Activated naive CD4-positive, alpha-beta T cell (primary cell): ENCODE measurements around the gene EYA2.

ENCODE experiments used
- DNase-seq, 4 experiments: peaks; one replicate each; lab custom pipeline; 2025; lab: John Stamatoyannopoulos, UW

EYA2 gene

DNA sequence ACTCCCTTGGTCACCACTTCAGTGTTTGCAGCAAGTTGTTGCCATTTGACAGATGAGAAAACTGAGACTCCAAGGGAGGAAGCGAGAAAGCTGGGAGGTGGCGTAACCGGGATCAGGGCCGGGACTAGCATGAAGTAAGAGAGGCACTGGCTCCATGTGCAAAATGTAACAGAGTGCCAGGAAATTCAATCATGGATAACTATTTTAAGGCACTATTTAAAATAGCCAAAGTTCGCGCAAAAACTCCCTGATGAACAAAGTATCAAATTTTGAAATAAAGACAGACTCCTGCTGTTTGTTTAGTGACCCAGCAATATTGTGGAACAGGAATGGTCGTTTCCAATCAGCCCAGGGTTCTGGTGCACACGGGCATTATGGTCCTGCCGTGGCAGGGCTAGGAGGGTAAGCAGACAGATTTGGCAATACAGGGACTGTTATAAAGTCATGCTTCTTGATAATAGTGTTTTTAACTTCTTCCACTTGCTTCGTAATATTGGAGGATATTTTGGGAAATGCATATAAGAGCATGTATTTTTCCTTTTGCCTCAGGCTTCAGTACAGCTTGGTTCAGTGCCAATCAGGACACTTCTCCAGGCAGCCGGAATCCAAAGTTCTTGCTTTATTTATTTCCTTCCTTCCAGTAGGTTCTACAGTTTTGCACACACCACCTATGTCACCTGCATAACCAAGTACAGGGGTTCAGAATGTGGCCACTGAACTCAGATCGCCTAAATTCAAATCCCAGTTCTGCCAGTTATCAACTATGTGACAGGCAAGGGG lies 141.6 kb downstream of the EYA2 start:
- DNase-seq = no peak

DNA sequence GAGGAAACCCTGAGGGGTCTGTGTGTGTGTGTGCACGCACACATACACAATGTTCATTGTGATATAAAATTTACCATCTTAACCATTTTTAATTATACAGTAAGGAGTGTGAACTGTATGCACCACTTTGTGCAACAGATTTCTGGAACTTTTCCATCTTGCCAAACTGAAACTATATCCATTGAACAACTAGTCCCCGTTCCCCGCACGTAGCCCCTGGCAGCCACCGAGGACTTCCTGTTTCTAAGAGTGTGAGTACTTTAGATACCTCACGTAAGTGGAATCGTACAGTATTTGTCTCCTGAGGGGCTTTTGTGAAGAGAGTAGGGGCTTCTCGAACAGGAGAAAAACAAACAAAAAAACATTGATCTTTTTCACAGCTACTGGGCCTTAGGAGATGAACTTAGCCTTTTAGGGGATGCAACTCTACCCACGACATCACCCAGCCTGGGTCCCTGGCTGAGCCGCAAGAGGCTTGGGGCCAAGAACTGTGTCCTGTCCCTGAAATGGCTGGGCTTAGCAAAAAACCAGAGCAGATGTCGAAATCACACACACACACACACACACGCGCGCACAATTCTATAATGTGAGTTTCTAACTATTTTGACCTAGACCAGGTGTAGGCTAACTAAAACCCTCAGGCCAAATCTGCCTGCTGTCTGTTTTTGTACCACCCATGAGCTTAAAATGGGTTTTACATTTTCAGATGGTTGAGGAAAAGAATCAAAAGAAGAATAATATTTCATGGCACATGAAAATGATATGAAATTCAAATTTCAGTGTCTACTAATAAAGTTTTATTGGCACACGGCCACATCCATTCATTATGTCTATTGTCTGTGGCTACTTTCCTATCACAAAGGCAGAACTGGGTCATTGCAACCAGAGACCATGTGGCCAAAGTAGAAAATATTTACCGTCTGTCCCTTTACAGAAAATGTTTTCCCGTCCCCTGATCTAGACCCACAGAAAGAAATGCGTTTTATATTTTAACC lies 144.2 kb downstream of the EYA2 start:
- DNase-seq = no peak

DNA sequence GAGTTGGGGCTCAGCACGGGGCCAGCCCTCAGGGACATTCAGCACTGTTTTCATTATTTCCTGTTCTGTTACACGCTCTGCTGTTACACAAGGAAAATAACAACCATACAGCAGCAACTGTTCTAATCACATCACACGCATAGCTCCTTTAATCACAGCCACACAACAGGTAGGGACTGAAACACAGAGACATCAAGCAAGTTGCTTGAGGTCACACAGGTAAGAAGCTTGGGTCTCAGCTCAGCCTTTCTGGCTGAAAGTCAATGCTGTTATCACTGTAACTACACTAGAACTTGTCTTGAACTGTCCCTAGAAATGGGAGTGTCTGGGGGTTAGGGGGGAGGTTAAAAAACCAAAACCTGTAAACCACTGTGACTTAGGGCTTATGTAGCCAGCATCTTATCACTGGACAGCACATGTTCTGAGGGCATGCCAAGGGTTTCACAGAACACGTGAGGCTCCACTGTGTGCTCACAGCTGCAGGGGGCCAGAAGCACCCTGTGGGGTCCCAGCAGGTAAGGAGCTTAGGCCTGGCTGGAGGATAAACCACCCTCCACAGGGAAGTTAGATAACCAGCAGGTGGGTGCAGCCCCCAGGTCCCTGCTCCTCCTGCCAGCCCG lies 146.0 kb downstream of the EYA2 start:
- DNase-seq = no peak

DNA sequence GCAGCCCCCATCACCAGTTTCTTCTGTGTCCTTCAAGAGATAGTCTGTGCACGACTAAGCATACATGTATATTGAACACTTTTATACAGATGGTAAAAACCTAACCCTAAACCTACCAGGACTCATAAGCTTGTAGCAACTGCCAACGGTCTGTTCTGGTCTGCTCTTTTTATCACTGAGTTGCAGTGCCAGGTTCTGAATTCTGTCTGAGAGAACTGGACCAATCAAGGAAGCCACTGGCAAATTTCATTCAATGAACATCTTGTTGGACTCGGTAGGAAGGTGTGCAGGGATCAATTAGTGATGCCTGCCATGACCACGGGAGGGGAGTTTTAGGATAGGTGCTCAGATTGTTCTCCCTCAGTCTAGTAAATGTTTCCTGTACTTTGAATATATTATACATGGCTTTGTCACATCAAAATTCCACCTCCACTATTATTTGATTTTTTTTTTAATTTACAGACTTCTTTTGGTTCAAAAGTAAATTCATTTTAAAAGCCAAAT lies 146.8 kb downstream of the EYA2 start:
- DNase-seq = no peak

DNA sequence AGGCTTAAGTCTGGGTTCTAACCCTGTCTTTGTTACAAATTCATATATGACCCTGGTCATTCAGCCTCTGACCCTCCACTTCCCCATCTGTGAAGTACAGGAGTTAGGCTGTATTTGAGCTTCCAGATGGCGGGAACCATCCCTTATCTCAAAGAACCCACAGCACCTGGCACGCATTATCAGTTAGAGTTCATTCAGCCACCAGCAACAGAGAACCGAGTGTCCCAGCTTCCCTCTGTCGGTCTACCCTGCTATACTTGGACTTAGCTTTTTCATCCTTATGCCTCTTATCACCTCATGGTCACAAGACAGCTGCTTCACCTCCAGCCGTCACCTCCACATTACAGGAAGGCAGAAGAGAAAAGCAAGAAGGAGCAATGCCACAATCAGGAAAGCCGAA lies 147.8 kb downstream of the EYA2 start:
- DNase-seq = no peak

DNA sequence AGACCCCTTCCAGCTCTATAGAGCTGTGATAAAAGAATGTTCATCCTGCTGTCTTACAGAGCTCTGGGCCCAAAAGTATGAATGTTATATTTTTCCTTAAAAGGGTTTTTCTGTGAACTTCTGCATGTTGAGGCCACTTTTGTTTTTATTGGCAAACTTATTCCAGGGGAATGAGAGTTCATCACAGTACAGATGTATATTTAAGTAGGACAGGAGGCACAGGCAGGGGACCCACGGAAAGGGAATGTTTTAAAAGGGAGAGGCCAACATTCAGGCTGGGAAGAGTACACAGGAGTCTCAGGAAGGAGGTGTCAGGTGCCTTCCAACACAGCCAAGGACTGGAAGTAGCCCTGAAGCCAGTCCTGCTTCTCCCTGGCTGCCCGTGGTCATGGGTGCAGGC lies 148.4 kb downstream of the EYA2 start:
- no peak for DNase-seq

DNA sequence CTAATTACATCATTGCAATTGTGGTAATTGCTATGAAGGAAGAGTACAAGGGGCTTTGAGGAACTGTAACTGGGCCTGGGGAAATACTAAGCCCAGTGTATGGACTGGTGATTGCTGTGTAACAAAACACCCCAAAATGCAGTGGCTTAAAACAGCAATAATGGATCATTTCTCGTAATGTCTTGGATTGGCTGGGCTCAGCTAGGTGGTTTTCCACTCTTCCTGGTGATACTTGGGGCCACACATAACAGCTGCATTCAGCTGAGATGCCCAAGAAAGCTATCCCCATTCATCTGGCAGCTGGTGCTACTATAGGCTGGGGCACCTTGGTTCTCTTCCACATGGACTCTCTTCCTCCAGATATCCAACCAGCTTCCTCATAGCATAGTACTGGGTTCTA lies 150.3 kb downstream of the EYA2 start:
- DNase-seq = no peak

DNA sequence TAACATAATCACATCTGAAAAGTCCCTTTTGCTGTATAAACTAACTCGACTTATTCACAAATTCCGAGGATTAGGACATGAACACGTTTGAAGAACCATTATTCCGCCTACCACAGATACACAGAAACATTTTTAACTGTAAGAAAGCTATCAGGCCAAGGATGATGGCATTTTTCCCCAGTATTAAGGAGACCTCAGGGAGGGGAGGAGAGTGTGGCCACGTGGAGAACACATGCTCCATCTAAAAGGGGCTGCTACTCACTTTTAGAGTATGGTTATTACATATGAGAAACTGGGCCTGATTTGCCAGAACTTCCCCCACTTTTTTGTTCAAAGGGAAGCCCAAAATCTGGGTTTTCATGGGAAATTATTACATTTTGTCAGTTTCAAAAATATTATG lies 153.4 kb downstream of the EYA2 start:
- no peak for DNase-seq

DNA sequence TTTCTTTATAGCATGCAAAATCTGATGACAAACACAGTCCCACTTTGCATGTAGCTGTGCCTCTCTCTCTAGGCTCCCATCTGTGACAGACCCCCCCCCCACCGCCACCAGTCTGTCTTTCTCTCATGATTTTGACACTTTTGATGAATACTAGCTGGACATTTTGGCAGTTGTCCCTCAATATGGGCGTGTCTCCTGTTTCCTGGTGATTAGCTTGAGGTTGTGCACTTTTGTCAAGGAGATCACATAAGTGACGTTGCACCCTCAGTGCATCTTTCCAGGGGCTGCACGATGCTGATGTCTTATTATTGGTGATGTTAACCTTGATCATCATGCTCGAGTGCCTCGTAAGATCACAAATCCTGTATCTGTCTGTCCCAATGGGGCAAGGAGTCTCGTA lies 155.1 kb downstream of the EYA2 start:
- no peak for DNase-seq

DNA sequence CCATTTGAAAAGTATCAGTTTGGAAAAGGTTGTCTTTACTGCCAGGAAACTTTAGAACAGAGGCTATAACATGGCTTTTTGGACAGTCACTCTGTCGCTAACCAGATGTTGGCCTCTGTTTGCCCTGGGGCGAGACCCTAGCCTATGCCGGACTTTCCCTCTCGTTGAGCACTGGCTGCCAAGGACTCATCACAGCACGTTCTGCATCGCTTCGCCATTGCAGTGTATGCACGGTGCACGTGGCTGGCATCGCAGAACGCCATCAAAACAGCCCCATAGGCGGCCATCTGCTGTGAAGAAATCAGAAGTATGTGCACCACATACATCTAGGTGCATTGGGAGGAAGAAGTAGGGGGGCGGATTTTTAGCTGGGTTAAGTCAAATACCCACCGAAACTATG lies 156.4 kb downstream of the EYA2 start:
- no peak for DNase-seq

DNA sequence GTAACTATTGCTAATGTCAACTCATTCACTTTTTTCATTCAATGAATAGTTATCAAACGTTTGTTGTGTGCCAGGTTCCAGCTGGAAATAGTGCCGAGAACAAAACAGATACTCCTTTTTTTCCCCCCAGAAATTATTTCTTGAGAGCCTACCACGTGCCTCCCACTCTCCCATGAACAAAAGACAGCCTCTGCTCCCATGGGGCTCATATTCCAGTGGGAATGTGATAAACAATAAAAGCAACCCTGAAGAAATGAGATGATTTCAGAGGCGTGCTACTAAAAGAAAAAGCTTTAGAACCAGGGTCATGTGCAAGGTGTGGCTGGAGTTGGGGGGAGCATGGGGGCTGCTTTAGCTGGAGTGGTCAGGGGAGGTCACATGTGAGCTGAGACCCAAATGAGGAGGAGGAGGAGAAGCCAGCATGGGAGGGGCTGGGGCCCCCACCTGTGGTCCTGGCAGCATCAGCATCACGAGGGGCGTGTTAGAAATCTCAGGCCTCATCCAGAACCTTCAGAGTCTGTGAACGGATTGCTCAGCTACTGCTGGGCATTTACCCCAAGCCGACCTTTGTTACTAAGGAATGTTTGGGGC lies 157.4 kb downstream of the EYA2 start:
- DNase-seq = no peak

DNA sequence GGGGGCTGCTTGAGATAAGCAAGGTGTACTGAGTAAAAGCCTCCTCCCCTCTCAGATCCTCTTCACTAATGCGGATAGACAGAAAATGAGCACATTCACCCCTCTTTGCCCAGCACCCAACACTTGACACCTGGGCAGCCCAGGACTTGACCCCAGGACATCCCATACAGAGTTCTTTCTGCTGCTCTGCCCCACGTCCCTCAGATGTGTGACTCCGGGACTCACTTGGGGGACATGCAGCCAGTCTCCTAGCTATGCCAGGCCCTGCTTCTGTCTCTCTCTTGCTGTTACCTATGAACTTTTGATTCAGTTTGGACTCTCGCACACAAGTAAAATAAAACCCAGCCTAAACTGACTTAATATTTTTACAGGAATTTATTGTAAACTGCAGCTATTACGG lies 159.9 kb downstream of the EYA2 start:
- DNase-seq = no peak

DNA sequence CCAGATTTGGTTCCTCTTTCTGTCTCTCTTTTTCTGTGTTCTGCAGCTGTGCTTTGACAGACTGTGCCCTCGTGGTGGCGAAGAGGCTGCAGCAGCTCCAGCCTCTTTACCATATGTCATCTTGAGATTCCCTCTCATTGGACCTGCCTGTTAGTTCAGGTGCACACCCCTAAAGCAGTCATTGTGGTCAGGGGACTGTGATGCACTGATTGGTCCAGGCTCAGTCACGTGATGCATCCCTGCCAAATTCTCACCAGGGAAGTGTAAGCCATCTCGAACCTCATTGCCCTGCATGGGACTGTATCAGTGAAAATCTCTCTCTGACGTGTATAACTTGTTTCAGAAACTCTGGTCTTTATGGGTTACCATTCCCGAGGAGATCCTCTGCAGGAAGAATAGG lies 160.3 kb downstream of the EYA2 start:
- DNase-seq = no peak

DNA sequence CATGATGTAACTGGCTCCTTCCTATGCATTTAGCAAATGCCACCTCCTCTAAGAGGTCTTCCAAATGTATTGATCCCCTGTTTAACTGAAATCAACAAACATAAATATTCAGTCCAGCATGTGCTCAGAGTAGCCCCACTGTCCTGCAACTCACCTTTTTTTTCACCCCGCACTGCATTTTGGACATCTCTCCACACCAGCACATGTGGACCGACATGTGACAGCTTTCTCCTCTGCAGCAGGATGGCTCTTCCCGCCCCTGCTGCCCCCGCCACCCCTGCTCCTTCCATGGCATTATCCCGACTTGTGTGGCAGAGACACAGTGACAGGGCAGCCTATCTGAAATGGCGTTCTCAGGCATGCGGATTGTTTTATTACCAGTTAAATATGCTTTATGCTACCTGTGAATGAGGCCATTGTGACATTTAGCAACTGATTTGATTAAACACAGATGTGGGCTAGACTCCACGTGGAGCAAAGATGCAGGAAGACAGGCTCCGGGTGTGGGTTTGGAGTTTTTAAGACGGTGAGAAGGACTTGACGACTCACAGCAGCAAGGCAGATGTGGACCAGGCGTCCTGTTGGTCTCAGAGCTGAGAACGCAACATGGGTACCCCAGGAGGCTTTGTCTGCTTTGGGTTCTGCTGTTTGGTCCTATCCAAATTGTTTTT lies 161.2 kb downstream of the EYA2 start:
- DNase-seq = no peak

DNA sequence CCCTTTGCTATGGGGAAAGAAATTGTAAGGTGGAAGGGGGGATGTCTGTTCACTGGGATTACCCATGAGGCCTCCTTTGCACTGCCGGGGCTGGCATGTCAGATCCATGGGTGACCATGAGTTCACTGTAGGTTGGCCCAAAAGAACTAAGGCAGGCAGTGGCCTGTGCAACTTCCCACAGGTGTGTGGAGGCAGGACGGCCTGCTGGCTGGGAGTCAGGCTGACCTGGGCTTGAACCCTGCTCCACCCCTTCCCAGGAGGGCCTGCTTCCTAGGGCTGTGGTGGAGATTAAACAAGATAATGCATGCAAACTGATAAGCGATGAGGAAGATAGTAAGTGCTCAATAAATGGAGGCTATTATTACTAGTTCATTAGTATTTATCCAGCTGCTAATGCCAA lies 163.0 kb downstream of the EYA2 start:
- no peak for DNase-seq

DNA sequence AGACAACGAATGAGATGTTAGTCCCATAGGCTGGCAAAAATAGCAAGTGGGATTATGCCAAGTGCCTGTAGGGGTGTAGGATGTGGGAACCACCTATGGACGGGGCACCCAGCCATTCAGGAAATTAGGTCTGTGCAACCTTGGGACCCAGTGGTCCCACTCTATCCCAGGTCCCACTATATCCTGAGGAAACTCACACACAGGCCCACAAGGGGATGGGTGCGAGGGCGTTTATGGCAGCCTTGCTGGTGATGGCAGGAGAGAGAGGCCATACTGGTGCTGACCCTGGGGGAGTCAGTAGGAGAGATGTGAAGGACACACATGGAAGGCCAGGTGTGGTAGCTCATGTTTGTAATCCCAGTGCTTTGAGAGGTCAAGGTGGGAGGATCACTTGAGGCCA lies 163.6 kb downstream of the EYA2 start:
- no peak for DNase-seq

DNA sequence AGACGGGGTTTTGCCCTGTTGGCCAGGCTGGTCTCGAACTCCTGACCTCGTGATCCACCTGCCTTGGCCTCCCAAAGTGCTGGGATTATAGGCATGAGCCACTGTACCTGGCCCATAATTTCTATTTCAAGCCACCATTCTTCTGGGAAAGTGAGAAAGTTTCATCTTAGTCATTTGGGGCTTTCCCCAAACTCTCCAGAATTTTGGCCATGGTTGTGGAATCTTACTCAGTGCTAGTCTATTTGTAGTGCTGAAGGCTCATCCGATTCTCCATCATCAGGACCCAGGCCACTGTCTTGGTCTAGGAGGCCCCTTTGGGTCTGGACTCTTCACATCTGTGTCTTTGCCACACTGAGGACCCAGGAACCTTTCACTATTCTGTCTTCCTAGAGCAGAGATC lies 164.9 kb downstream of the EYA2 start:
- no peak for DNase-seq

DNA sequence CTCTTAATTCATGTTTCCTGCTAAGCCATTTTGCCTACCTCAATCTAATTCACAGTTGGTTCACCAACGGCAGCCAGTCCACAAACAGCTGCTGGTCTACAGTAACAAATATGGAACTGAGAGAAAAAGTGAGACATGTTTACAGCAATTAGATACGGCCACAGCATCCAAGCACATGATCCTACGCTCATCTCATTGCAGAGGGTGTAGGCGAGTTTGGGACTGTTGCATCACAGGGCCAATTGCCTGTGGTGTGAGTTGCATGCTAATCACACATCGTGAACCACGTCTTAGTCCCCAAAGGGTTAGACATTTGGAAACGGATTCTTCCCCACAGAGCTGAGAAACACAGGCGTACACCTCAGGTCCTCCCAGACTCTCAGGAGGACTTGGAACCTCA lies 166.9 kb downstream of the EYA2 start:
- no peak for DNase-seq

DNA sequence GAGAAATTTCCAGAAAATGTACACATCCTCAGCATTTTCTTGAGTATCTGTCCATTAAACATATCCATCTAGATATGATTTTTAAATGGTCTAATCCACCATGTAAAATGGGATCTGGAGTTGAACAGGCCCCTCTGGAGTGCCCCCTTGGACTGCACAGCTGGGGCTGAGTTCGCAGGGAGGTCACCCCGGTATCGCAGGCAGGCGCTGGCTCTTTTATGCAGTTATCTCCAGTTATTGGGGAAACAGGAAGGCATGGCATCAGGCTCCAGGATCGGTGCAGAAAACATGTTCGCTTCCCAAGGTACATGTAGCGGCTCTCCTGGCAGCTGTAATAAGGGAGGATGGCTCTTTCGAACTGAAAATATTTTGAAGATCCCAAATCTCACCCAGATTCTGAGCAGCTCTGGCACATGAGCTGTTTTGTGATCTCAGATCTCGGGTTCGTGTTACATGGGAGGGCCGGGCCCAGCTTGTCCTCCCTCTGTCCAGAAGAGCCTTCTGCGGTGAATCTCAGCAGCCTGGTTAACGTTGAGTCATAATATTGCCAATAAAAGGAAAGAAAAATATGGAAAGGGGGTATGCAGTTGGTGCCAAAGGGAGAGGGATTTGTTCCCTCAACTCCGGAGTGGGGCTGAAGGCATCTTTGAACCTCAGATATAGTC lies 167.7 kb downstream of the EYA2 start:
- DNase-seq = no peak

DNA sequence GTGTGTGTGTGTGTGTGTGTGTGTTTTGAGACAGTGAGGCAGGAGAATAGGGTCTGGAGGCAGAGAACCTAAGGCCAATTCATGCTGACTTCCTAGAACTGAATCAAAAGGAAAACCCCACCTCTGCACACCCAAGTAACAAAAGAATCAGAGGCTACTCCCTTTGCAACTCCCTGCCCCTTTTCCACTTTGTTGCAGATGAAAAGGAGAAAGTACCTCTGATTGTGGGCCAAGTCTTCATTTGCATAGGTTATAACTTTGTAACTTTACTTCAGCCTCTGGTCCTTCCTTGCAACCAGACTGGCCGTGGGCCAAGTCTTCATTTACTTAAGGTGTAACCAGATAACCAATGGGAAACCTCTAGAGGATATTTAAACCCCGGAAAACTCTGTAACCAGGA lies 168.8 kb downstream of the EYA2 start:
- no peak for DNase-seq

DNA sequence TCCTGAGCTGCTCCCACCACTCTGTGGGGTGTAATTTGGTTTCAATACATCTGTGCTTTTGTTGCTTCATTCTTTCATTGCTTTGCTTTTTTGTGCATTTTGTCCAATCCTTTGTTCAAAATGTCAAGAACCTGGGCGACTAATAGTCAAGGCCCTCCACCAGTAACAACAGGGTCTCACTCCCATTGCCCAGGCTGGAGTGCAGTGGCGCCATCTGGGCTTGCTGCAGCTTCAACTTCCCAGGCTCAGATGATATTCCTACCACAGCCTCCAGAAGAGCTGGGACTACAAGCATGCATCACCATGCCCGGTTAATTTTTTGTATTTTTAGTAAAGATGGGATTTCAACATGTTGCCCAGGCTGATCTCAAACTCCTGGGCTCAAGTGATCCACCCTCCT lies 169.2 kb downstream of the EYA2 start:
- no peak for DNase-seq
